Retinal pigment epithelial cell (primary cell): ENCODE measurements around the gene PLPPR2.
A peak's percentile ranks its signal among the peaks of the same experiment; 100 is the strongest.
"Not testable (repeated sequence)": the region's sequence is repeated elsewhere in the genome, so short reads cannot be mapped to it uniquely, and the experiment has no call there.

ENCODE experiments used
- DNase-seq: peaks from one replicate; pipeline ENCODE4 v3.0.0-alpha.2; 2010; ENCODE audit warnings: low read depth
- H3K4me3 ChIP-seq: 2 replicates; pipeline ENCODE4 v1.5.1; 2011; ENCODE audit warnings: mild to moderate bottlenecking, low read length, control low read depth, moderate library complexity
- CTCF ChIP-seq: conservative IDR thresholded peaks from 2 replicates; pipeline ENCODE4 v1.5.1; 2011; ENCODE audit warnings: low read depth, low read length, control low read depth, inconsistent platforms

Gene PLPPR2

GRCh38 chr19:11345122-11345803, 10.0 kb upstream of the PLPPR2 start:
- peak overlapping the region; percentile 88 for H3K4me3 ChIP-seq
- no peak for TF ChIP-seq CTCF
- DNase-seq = no peak

GRCh38 chr19:11346104-11346940, 8.9 kb upstream of the PLPPR2 start, which contains the start of the genes CCDC159 and TMEM205:
TSS of gene CCDC159 (plus strand) at chr19:11346519. CDS start at chr19:11346607, 88 bp downstream.
TSS of gene TMEM205 (minus strand) at chr19:11346268. CDS start at chr19:11345619, 649 bp downstream.
- H3K4me3 ChIP-seq = peak within 1 kb of the TSS; percentile 88
- no peak for TF ChIP-seq CTCF
- DNase-seq = peak; percentile 98

GRCh38 chr19:11347546-11348039, 7.6 kb upstream of the PLPPR2 start:
- no peak for DNase-seq
- no peak overlapping the region for H3K4me3 ChIP-seq
- no peak for TF ChIP-seq CTCF

GRCh38 chr19:11349171-11349570, 6.1 kb upstream of the PLPPR2 start:
- TF ChIP-seq CTCF = no peak
- no peak overlapping the region for H3K4me3 ChIP-seq
- DNase-seq = no peak

- not testable (repeated sequence) for DNase-seq, H3K4me3 ChIP-seq
Measured at GRCh38 chr19:11354102-11354501, 1.1 kb upstream of the PLPPR2 start.

GRCh38 chr19:11356074-11356397, 804 bp downstream of the PLPPR2 start:
- H3K4me3 ChIP-seq = peak overlapping the region; percentile 56
- no peak for DNase-seq
- TF ChIP-seq CTCF = no peak

- TF ChIP-seq CTCF = no peak
- no peak overlapping the region for H3K4me3 ChIP-seq
- no peak for DNase-seq
Measured at GRCh38 chr19:11356676-11357550, 1.7 kb downstream of the PLPPR2 start.
